GM21381 (cell line): Measurements from ENCODE around the gene PIP5K1B.

Source experiments
- ATAC-seq: cut with Tn5 transposase; IDR thresholded peaks from one replicate; pipeline ENCODE4 v1.9.1; 2021; ENCODE audit warnings: mild to moderate bottlenecking, moderate library complexity; ENCODE audit not compliant: unreplicated experiment

PIP5K1B gene

DNA sequence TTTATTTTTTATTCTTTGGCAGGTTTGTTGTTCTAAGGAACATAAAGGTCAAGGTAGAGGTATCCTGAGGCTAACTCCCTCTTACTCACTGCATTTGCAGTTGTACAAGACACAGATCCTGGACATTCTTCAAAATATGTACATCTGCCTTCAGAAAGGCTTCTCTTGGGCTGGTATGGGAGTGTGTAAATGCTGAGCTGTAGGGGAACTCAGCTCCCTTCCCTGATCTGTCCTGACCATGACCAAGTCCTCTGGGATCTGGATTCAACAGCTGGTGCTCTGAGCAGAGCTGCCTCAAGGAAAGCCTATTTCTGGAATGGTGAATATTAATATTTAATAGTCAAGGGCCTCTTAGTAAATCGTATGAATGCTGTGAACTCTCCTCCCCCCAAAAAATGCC lies 191.4 kb downstream of the PIP5K1B start:
- no peak for ATAC-seq

DNA sequence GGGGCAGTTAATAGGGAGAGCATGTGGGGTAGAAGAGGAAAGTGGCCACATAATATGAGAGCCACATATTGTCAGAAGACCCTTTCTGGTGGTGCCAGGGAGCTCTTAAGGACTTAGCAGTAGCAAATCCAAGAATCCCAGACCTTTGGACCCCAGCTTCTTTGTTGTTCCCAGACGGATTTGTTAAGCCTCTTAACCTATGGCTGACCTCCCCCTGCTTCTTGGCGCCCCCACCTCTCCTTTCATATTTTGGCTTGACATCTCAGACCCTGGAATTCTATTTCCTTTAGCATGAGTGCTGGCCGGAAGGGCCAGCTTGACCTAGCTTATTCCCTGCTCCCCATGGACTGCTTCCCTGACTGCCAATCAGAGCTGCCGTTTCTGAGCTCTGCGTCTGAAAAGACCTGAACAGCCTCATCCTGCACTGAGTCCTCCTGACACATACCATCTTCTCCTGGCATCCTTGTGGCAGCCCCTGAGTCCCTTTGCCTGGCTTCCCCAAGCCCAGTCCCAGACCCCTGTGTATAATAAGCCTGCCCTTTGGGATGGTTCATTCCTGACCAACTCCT lies 192.6 kb downstream of the PIP5K1B start:
- no peak for ATAC-seq

DNA sequence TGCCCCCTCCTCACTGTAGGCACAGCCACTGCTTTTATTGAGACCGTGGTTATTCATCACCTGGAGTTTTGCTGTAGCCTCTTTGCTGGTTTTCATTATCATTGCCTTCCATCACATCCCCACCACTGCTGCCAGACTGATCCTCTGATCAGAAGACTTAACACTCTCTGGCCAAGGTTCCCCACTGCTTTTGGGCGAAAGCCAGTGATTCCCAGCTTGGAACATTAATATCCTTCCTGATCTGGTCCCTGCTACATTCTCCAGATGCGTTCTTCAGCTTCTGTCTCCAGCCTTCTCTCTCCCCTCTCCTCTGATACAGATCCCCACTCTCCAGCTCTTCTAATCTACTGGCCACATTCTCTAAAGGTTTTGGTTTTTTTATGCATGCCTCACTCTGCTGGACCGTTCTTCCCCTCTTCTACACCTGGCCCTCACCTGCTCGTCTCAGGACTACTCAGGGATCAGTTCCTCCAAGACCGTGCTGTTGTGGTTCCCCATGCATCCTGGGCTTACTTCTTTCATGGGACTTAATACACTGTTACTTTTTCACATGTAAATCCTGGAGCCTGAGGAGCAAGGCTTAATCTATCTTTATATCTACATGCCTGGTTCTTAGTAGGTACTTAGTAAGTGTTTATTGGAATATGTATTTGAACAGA lies 193.9 kb downstream of the PIP5K1B start:
- no peak for ATAC-seq

DNA sequence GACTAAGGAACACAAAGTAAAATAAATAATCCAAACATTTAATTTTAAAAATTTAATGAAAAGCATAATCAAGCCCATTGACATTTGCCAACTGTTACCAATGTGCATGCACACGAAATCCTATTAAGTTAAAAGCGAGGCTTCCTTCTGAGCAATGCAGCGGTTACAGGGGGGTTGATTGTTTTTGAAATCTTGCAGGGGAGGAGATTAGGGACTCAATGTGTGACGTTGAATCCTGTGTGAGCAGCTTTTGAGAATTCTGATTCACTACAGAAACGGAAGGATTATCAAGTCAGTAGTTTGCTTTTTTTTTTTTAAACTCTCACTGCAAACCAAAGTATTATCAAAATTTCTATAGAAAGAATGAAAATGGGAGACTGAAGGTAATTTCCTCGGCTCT lies 199.4 kb downstream of the PIP5K1B start:
- no peak for ATAC-seq

DNA sequence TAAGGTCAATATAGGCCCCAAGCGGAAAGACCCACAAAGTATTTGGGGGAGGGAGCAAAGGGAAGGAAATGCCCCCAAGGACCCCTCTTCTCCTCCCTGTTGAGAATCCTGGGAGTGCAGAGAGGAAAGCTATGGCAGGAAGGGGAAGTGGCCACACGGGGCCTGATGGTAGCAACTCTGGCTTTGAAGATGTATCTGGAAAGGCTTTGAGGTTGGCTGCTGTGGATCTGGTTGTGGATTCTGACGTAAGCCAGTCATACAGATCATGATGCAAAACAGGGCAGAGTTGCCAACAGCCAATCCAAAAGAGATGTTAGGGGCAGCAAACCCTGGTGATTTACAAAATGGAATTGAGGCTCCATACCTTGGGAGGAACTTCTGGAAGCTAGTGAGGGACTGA lies 200.1 kb downstream of the PIP5K1B start:
- no peak for ATAC-seq

DNA sequence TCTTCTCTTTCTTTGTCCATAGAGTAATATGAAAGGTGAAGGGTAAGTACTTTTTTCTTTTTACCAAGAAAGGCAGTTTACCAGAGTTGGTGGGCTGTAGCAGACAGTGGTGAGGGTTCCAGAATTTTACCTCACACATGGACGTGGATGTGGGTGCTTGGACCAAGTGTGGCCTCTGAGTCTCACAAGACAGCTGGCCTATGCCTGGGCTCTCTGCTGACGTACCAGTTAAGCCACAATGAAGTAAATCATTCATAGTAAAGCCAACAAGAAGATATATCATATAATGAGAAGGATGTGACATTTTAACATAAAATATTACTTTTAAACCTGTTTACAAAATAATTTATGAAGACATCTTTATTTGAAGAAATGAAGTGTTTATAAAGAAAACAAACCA lies 202.9 kb downstream of the PIP5K1B start:
- ATAC-seq = no peak

DNA sequence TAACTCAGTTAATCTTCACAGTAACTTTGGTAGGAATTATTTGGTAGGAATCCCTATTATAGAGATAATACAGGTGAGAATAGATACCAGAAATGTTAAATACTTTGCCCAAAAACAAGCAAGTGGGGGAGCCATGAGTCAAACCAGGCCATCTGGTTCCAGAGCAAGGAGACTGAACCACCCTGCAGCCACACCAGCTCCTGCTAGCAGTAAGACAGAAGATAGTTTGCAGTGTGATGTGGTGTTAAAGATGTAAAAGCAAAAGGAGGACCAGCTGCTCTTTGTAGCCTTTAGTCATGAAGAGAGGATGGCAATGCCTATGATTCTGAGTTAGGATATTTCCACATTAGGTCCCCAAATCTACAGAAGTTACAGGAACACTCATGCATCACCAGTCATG lies 207.5 kb downstream of the PIP5K1B start:
- no peak for ATAC-seq

DNA sequence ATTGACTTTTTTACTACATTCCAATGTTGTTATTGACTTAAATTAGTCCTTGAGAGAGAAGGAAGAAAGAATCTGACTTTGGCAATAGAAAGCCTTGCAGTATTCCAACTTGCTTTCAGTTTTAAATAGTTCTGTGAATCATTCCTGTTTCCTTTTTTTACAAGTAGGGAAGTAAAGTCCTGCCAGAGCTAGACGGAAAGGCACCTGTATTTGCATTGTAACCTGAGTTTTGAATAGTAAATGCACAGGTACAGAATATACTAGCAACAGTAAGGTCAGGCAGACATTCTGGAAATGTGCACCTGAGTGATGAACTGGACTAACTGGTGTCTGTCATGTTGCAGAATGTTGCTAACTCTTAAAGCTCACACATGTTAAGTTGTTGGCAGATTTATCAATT lies 208.0 kb downstream of the PIP5K1B start:
- no peak for ATAC-seq

DNA sequence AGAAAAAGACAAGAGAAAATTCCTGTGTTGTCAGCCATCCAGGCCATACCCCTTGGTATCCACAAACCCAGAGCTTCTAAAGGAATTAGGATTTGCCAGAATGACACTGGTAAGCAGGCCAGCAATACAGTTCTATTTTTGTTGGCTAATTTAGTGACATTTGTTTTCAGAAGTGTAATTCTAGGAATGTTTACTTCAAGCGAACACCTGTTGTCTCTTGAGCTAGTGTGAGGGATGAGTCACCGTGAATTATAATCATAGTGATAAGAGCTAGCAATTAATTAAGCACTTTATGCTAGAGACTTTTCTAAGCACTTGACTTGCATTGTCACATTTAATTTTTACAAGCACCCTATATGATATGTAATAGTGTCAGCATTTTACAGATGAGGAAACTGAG lies 209.7 kb downstream of the PIP5K1B start:
- ATAC-seq = no peak

DNA sequence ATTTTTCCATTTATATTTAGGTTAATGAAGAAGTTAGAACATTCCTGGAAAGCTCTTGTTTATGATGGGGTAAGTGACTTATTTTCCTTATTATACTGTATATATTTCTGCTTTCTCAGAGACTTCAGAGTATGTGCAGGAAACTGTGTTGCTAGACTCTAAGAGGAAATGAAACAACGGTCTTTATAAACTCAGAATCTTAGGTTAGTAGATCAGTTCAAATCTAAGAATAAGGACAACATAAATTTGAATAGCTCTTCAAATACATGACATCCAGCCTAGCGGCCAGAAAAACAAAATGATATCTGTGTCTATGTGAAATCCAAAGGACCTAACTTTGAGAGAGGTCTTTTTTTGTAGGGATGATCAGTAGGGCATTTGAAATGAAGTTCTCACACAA lies 214.6 kb downstream of the PIP5K1B start:
- no peak for ATAC-seq

DNA sequence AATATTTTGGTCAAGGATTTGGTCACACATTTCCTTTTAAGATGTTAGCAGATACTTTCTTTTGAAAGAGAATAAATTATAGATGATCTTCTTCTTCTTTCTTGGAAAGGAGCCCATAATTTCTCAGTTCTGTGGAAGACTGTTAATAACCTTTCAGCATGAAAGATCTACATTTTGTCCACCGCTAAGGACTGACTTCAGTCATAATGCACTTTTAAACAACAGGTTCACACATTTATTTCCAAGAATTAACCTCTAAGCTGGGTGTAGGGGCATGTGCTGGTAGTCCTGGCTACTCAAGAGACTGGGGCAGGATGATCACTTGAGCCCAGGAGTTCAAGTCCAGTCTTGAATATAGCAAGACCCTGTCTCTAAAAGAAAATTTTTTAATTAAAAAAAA lies 215.9 kb downstream of the PIP5K1B start:
- ATAC-seq = no peak

DNA sequence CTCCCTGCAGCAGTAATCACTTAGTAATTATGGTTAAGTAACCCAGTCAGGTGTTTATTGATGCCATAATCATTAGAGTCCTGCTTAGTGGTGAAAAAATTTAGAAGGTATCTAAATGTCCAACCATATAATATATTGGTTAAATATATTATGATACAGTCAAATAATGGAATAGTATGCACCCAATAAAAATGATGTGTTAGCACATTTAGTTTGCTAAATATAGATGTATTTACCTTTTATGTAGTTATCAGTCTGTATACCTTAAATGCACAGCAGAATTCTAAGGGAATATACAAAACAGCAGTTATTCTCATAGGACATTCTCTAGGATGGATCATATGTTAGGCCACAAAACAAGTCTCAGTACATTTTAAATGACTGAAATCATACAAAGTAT lies 218.4 kb downstream of the PIP5K1B start:
- no peak for ATAC-seq

DNA sequence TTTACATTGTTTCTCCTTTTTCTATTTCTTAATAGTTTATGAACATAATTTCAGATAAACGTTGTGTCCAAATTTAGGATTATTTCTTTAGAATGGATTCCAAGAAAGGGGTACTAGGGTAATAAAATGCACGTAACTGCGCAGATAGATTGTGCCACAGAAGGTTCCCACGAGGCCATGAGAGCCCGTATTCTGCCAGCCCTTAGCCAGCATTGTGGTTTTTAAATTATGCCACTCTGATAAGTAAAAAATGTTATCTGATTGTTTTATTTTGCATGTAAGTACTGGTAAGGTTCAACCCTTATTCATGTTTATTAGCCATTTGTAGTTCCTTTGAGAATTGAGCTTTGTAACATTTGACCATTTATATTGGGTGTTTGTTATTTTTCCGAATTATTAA lies 220.1 kb downstream of the PIP5K1B start:
- no peak for ATAC-seq

DNA sequence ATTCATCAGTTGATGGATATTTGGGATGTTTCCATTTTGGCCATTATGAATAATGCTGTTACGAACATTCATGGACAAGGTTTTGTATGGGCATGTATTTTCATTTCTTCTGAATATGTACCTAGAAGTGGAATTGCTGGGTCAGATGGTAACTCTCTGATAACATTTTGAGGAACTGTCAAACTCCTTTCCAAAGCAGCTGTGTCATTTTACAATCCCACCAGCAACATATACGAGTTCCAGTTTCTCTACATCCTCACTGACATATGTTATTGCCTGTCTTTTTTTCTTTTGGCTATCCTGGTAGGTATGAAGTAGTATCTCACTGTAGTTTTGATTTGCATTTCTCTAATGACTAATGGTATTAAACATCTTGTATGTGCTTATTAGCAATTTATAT lies 222.1 kb downstream of the PIP5K1B start:
- no peak for ATAC-seq

DNA sequence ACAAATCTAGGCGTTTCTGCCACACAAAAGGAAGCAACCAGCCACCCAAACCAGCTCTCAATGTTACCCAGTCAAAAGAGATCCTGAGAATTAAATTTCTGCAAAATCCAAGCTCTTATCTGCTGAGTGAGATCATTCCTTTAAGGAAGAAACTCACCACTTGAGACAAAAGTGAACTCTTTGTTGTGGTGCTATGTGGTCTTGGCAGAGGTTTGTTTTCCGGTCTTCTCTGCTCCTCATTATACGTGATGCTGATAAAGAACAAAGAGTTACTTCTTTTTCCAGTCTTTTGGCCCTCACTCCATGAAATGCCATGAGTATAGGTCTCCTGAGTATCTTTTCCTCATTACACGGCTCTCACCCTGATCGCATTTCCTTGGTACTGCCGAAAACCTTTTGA lies 226.8 kb downstream of the PIP5K1B start:
- ATAC-seq = no peak

DNA sequence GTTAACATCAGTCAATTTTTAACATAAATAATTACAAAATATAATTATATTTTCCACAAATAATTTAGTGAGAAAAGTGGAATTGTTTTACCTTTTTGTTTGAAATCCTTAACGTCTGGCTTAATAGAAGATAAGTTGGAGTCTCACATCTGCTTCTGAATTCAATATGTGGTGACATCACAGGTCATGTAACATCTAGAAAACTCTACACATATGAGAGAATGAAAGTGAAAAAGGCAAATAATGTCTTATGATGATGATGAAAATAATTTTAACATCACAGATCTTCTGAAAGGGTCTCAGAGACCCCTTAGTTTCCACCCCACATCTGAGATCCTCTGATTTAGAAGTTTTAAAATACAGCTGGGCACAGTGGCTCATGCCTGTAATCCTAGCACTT lies 227.4 kb downstream of the PIP5K1B start:
- no peak for ATAC-seq

DNA sequence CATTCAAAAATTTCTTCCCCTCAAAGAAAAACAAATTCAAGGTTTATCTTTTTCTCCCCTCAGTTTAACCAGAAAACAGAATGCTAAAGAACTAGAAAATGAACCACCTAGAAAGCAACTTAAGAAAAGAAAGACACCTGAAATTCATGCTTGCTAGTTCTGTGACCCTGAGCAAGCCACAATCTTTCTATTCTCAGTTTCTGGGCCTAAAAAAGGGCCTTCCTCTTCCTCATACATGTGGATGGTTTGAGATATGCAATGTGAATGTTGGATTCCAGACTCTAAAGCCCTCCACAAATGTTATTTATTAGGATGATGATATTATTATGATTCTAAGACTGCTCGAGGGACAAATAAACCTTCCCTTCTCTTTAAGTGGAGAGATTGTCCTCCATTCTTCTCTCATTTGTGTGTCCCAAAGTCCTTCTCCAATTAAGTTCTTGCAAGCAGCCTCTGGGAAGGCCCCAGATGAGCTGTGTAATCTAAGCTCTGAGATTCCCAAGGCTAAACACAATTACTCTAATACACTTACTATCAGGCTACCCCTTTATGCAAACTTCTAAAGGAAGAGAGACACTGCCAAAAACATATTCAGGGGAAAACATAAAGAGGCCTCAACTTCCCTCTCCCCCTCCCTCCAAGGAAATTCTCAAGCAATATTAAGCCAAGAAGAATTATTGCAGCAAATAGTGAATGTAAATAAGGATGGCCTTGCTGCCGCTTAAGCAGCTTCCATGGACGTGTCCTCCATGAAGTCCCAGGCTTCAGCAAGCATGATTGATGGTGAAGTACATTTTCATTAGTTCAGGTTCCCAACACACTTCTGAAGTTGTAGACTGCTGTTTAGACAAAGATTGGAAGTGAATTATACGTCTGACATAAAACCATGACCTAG lies 228.6 kb downstream of the PIP5K1B start:
- ATAC-seq = peak; percentile 99

DNA sequence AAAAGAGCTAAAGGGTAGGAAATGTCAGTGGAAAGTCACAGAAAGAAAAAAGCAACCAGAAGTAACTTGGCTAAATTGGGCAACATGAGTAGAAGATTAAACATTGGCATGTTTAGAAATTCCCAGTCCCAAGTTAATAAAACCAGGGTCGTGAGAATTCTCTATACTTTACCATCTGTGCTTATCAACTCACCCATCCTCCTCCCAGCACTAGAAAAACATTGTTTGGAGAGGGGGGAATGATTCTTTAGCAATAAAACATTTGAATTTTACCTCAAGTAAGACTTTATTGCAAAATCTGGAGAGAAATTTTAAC lies 229.2 kb downstream of the PIP5K1B start:
- ATAC-seq = no peak

DNA sequence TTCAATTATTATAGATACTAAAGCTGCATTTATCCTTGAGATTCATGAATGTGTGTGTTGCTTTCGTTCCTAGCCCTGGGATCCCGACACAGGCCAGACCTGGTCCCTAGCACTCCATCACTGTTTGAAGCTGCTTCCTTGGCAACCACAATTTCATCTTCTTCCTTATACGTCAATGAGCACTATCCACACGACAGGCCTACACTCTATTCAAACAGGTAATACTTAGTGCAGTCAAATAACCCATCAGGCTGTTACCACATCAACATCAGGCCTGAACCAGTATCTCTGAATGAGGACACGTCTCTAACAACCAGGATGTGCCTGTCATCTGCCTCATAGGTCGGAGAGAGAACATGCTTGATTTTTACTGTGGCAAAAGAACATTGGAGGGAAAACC lies 235.5 kb downstream of the PIP5K1B start:
- no peak for ATAC-seq

DNA sequence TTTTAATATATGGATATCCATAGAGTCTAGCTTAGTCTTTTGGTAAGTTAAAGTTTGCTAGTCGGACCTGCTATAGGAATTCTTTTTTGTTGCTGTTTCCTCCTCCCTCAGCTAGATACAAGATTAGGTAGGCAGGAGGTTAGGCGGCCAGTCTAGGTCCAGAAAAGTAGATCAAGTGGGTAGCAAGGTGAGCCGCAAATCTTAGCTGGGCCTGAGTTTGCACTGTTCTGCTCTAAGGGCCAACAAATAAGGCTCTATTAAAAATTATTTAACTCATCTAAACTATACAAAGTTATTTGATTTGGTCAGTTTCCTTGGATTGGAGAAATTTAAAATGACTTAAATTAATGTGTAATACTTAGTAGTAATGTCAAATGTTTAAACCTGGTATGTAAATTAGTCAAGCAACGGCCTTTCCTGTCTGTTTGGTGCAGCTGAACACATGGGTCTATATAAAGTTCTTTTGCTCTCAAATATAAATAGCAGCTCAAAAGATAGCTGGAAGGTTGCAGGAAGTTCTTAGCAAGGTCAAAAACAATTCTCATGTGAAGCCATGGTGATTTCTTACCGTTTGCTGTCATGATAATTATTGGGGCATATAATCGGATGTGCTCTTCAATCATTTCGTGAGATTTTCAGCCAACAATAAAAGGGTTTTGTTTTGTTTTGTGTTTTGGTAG lies 236.9 kb downstream of the PIP5K1B start:
- ATAC-seq = no peak

DNA sequence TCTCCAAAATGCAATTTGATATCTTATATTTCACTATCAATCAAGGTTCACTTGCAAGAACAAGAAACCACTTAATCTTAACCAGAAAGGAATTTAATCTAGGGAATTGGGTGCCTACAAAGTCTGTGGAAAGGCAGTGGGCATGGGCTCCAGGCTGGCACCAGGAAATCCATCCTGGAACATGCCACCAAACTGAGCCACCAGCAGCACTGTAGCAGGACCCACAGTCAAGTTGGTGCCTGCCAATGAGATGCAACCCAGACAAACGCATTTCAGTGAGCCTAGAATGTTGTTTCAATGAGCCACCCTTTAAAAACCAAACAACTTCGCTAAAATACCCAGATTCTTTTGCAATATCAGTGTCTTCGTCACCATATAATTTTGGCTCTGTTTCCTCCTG lies 237.8 kb downstream of the PIP5K1B start:
- ATAC-seq = no peak

DNA sequence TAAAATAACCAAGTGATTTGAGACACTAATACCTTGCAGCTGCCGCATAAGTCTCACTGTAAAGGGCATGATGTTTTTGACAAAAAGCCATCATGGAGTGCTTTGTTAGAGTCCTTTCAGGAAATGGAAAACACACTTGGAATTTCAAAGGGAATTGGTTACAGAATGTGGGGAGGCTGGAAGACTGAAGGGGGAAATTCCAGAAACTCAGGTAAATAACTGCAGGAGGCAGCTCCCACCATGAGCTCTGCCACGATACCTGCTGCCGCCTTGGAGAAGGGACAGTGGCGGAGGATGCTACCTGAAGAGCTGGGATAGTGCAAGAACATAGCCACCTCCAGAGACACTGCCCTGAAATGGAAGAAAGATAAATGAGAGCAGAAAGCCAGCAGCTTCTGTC lies 242.0 kb downstream of the PIP5K1B start:
- ATAC-seq = no peak
